Astrocyte (in vitro differentiated cells and primary cell): ENCODE measurements around the gene CDH8. TPM values are rescaled to one million over a fixed set of nuclear protein-coding genes. Genes with fewer than 3 reads are reported as not detected.

ENCODE experiments used
- DNase-seq: peaks from one replicate; pipeline ENCODE4 v3.0.0-alpha.2; 2010; ENCODE audit warnings: low read depth
- FAIRE-seq: peaks from 2 replicates; lab custom pipeline; 2011; peaks lifted over from hg19 to GRCh38; lab: Jason Lieb, UNC
- H2AFZ ChIP-seq: 2 replicates; pipeline ENCODE4 v1.6.0; 2012; ENCODE audit warnings: low read depth, low read length, inconsistent platforms
- H3K27ac ChIP-seq: 2 replicates; pipeline ENCODE4 v1.5.1; 2011; ENCODE audit warnings: low read depth, low read length, inconsistent platforms
- H3K27me3 ChIP-seq: 2 replicates; pipeline ENCODE4 v1.6.0; 2011; ENCODE audit warnings: low read length, inconsistent platforms; ENCODE audit not compliant: insufficient read depth
- H3K36me3 ChIP-seq: 2 replicates; pipeline ENCODE4 v1.5.1; 2011; ENCODE audit warnings: low read length, inconsistent platforms; ENCODE audit not compliant: insufficient read depth
- H3K4me1 ChIP-seq: 2 replicates; pipeline ENCODE4 v1.5.1; 2011; ENCODE audit warnings: low read length, inconsistent platforms; ENCODE audit not compliant: insufficient read depth
- H3K4me2 ChIP-seq: 2 replicates; pipeline ENCODE4 v1.6.0; 2012; ENCODE audit warnings: low read length, inconsistent platforms
- H3K4me3 ChIP-seq: 2 replicates; pipeline ENCODE4 v1.5.1; 2011; ENCODE audit warnings: low read depth, mild to moderate bottlenecking, low read length, inconsistent platforms; ENCODE audit not compliant: insufficient read depth
- H3K79me2 ChIP-seq: 2 replicates; pipeline ENCODE4 v1.6.0; 2012; ENCODE audit warnings: mild to moderate bottlenecking, low read length, inconsistent platforms; ENCODE audit not compliant: insufficient read depth
- H3K9ac ChIP-seq: 2 replicates; pipeline ENCODE4 v1.6.0; 2012; ENCODE audit warnings: mild to moderate bottlenecking, low read length, inconsistent platforms
- H3K9me3 ChIP-seq: 2 replicates; pipeline ENCODE4 v1.5.1; 2012; ENCODE audit warnings: low read depth, mild to moderate bottlenecking, low read length, inconsistent platforms; ENCODE audit not compliant: insufficient read depth
- H4K20me1 ChIP-seq: 2 replicates; pipeline ENCODE4 v1.6.0; 2012; ENCODE audit warnings: low read length, inconsistent platforms; ENCODE audit not compliant: insufficient read depth
- H3K27ac Mint-ChIP-seq: one replicate; pipeline ENCODE4 v1.8.0; 2021; ENCODE audit warnings: mild to moderate bottlenecking, mixed read lengths; ENCODE audit not compliant: unreplicated experiment
- H3K27me3 Mint-ChIP-seq: one replicate; pipeline ENCODE4 v1.8.0; 2021; ENCODE audit warnings: low read depth, mixed read lengths; ENCODE audit not compliant: unreplicated experiment
- H3K36me3 Mint-ChIP-seq: one replicate; pipeline ENCODE4 v1.8.0; 2021; ENCODE audit warnings: low read depth, mixed read lengths; ENCODE audit not compliant: unreplicated experiment
- H3K4me1 Mint-ChIP-seq: one replicate; pipeline ENCODE4 v1.8.0; 2021; ENCODE audit warnings: low read depth, mixed read lengths; ENCODE audit not compliant: unreplicated experiment
- H3K4me3 Mint-ChIP-seq: one replicate; pipeline ENCODE4 v1.8.0; 2021; ENCODE audit warnings: mild to moderate bottlenecking, moderate library complexity, mixed read lengths; ENCODE audit not compliant: unreplicated experiment
- H3K9me3 Mint-ChIP-seq: one replicate; pipeline ENCODE4 v1.8.0; 2021; ENCODE audit warnings: mild to moderate bottlenecking, mixed read lengths; ENCODE audit not compliant: unreplicated experiment
- CTCF ChIP-seq: IDR thresholded peaks from 2 replicates; pipeline ENCODE4 v1.5.1; 2011; ENCODE audit warnings: low read depth, mild to moderate bottlenecking, inconsistent platforms, low read length, moderate library complexity; ENCODE audit not compliant: insufficient read depth
- EZH2 ChIP-seq: IDR thresholded peaks from 2 replicates; pipeline ENCODE4 v1.6.1; 2012; ENCODE audit warnings: mild to moderate bottlenecking, low read length, inconsistent platforms; ENCODE audit not compliant: insufficient read depth
- total RNA-seq: library from RNA; stranded (reverse); gene quantifications from 2 replicates; pipeline ENCODE4 v1.2.1, GENCODE V29; 2021

Gene CDH8
- total RNA-seq, 1 donor from 2014 or later: 17.5 TPM

GRCh38 chr16:61901689-61902088 is 134.5 kb downstream of the CDH8 start:
- DNase-seq: no peak
- no peaks in the 10 kb centered on the region for H4K20me1 ChIP-seq
- H3K36me3 ChIP-seq: no peaks in the 10 kb centered on the region
- peaks cover 4% of the 10 kb centered on the region for H3K9me3 ChIP-seq
- TF ChIP-seq CTCF (no peak), EZH2 (no peak)
- no peaks in the 10 kb centered on the region for H3K27me3 ChIP-seq
- H3K79me2 ChIP-seq: no peaks in the 10 kb centered on the region
- Mint-ChIP-seq H3K36me3 (no peaks in the 10 kb centered on the region), H3K4me1 (peaks cover 2% of the 10 kb centered on the region), H3K4me3 (no peak overlapping the region), H3K27me3 (no peaks in the 10 kb centered on the region), H3K9me3 (peaks cover 2% of the 10 kb centered on the region), H3K27ac (no peak overlapping the region)
- no peak overlapping the region for H3K4me3 ChIP-seq
- H2AFZ ChIP-seq: no peak overlapping the region
- H3K9ac ChIP-seq: no peak overlapping the region
- no peak overlapping the region for H3K27ac ChIP-seq
- no peak for FAIRE-seq
- no peak overlapping the region for H3K4me2 ChIP-seq
- H3K4me1 ChIP-seq: no peaks in the 10 kb centered on the region

GRCh38 chr16:61900482-61900881 is 135.8 kb downstream of the CDH8 start:
- Histone ChIP-seq H3K4me1 (no peaks in the 10 kb centered on the region), H3K36me3 (no peaks in the 10 kb centered on the region), H2AFZ (no peak overlapping the region), H3K27me3 (no peaks in the 10 kb centered on the region), H3K27ac (no peak overlapping the region), H3K9me3 (peaks cover 4% of the 10 kb centered on the region), H3K9ac (no peak overlapping the region), H3K79me2 (no peaks in the 10 kb centered on the region), H4K20me1 (no peaks in the 10 kb centered on the region), H3K4me3 (no peak overlapping the region), H3K4me2 (no peak overlapping the region)
- Mint-ChIP-seq H3K27ac (no peak overlapping the region), H3K4me1 (peaks cover 2% of the 10 kb centered on the region), H3K4me3 (no peak overlapping the region), H3K36me3 (no peaks in the 10 kb centered on the region), H3K27me3 (no peaks in the 10 kb centered on the region), H3K9me3 (no peaks in the 10 kb centered on the region)
- DNase-seq (peak; percentile 39), FAIRE-seq (no peak)
- no peak for TF ChIP-seq CTCF

- no peaks in the 10 kb centered on the region for H3K9me3 ChIP-seq
- Mint-ChIP-seq H3K4me1 (peaks cover 2% of the 10 kb centered on the region), H3K9me3 (no peaks in the 10 kb centered on the region), H3K27me3 (no peaks in the 10 kb centered on the region), H3K4me3 (no peak overlapping the region), H3K36me3 (no peaks in the 10 kb centered on the region), H3K27ac (no peak overlapping the region)
- no peaks in the 10 kb centered on the region for H4K20me1 ChIP-seq
- H3K79me2 ChIP-seq: no peaks in the 10 kb centered on the region
- no peaks in the 10 kb centered on the region for H3K4me1 ChIP-seq
- H3K9ac ChIP-seq: no peak overlapping the region
- DNase-seq: no peak
- H3K27me3 ChIP-seq: no peaks in the 10 kb centered on the region
- no peak for FAIRE-seq
- no peaks in the 10 kb centered on the region for H3K36me3 ChIP-seq
- no peak overlapping the region for H2AFZ ChIP-seq
- no peak overlapping the region for H3K4me3 ChIP-seq
- TF ChIP-seq CTCF (no peak), EZH2 (no peak)
- H3K4me2 ChIP-seq: no peak overlapping the region
- H3K27ac ChIP-seq: no peak overlapping the region
Observed at GRCh38 chr16:61897657-61898056, 138.6 kb downstream of the CDH8 start.
